ENCODE results near the gene LANCL3. TPM values are rescaled to one million over a fixed set of nuclear protein-coding genes. Genes with fewer than 3 reads are reported as not detected.
A peak's percentile ranks its signal among the peaks of the same experiment; 100 is the strongest.
"Not testable (repeated sequence)": the region's sequence is repeated elsewhere in the genome, so short reads cannot be mapped to it uniquely, and the experiment has no call there.

The LANCL3 gene
- total and polyA plus RNA-seq, 2 experiments from 2014 or later: 0.28 to 0.87 TPM

DNA sequence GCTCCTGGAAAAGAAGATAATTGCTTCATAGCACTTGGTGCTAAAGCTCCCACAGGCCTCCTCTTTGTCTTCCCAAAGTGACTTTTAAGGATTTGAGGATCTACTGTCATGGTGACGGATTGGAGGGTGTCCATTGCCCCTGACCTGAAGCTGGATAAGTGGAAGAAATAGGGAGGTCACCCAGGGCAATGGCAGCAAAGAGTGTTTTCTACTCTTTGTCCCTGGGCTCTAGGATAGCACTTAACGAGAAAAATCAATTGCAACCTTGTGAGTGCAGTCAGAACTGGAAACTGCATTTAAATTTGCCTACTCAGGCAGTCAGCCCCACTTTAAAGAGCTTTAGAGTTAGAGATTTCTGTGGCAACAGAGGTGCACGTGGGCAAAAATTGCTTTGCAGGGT lies 70.4 kb downstream of the LANCL3 start:
- H3K4me3 ChIP-seq: no peak overlapping the region
- H3K36me3 ChIP-seq (replicated peaks; ENCODE audit: insufficient read depth, low read depth): no peaks in the 10 kb centered on the region
- no peaks in the 10 kb centered on the region for H3K79me2 ChIP-seq
- WGBS (ENCODE audit: low lambda C conversion rate, missing lambda C conversion rate): 61% methylated on average over 3 of the region's 3 CpGs
- DNase-seq (ENCODE audit: low spot score): no peak
- H4K20me1 ChIP-seq (ENCODE audit: insufficient read depth, poor library complexity, severe bottlenecking): no peaks in the 10 kb centered on the region
- no peaks in the 10 kb centered on the region for H3K27me3 ChIP-seq
- H3K9me3 ChIP-seq (ENCODE audit: low read depth): no peaks in the 10 kb centered on the region
- H3K4me1 ChIP-seq (ENCODE audit: insufficient read depth): no peaks in the 10 kb centered on the region
- no peak overlapping the region for H3K27ac ChIP-seq
- H3K9me2 ChIP-seq (replicated peaks; ENCODE audit: insufficient read depth): no peaks in the 10 kb centered on the region
- H3K4me2 ChIP-seq: no peak overlapping the region
- no peak overlapping the region for H2AFZ ChIP-seq
- no peak for TF ChIP-seq EZH2phosphoT487 (IDR thresholded peaks at IDR 0.05; ENCODE audit: low read depth, severe bottlenecking, unreplicated experiment)

- DNase-seq (ENCODE audit: low spot score): no peak
- Histone ChIP-seq H3K4me3 (no peak overlapping the region), H3K9me2 (replicated peaks; ENCODE audit: insufficient read depth) (no peaks in the 10 kb centered on the region), H3K36me3 (replicated peaks; ENCODE audit: insufficient read depth, low read depth) (no peaks in the 10 kb centered on the region), H3K79me2 (no peaks in the 10 kb centered on the region), H2AFZ (no peak overlapping the region), H3K27me3 (no peaks in the 10 kb centered on the region), H3K27ac (peak overlapping the region; percentile 46), H4K20me1 (ENCODE audit: insufficient read depth, poor library complexity, severe bottlenecking) (no peaks in the 10 kb centered on the region), H3K4me1 (ENCODE audit: insufficient read depth) (no peaks in the 10 kb centered on the region), H3K9me3 (ENCODE audit: low read depth) (no peaks in the 10 kb centered on the region), H3K4me2 (no peak overlapping the region)
- TF ChIP-seq, protein P1, sequence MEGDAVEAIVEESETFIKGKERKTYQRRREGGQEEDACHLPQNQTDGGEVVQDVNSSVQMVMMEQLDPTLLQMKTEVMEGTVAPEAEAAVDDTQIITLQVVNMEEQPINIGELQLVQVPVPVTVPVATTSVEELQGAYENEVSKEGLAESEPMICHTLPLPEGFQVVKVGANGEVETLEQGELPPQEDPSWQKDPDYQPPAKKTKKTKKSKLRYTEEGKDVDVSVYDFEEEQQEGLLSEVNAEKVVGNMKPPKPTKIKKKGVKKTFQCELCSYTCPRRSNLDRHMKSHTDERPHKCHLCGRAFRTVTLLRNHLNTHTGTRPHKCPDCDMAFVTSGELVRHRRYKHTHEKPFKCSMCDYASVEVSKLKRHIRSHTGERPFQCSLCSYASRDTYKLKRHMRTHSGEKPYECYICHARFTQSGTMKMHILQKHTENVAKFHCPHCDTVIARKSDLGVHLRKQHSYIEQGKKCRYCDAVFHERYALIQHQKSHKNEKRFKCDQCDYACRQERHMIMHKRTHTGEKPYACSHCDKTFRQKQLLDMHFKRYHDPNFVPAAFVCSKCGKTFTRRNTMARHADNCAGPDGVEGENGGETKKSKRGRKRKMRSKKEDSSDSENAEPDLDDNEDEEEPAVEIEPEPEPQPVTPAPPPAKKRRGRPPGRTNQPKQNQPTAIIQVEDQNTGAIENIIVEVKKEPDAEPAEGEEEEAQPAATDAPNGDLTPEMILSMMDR (IDR thresholded peaks at IDR 0.05; ENCODE audit: poor library complexity): no peak
- 39% methylated on average over 6 of the region's 6 CpGs for WGBS (ENCODE audit: low lambda C conversion rate, missing lambda C conversion rate)
Measured at GRCh38 chrX:37644381-37645305, 73.2 kb downstream of the LANCL3 start.

GRCh38 chrX:37646254-37646653 lies 74.8 kb downstream of the LANCL3 start:
- Histone ChIP-seq H3K27me3 (no peaks in the 10 kb centered on the region), H4K20me1 (ENCODE audit: insufficient read depth, poor library complexity, severe bottlenecking) (no peaks in the 10 kb centered on the region), H3K4me2 (no peak overlapping the region), H3K9me3 (ENCODE audit: low read depth) (no peaks in the 10 kb centered on the region), H3K79me2 (no peaks in the 10 kb centered on the region), H2AFZ (no peak overlapping the region), H3K9me2 (replicated peaks; ENCODE audit: insufficient read depth) (no peaks in the 10 kb centered on the region), H3K27ac (no peak overlapping the region), H3K36me3 (replicated peaks; ENCODE audit: insufficient read depth, low read depth) (no peaks in the 10 kb centered on the region), H3K4me3 (no peak overlapping the region), H3K4me1 (ENCODE audit: insufficient read depth) (no peaks in the 10 kb centered on the region)
- DNase-seq (ENCODE audit: low spot score): no peak
- TF ChIP-seq, protein P1 (IDR thresholded peaks at IDR 0.05; ENCODE audit: poor library complexity): peak; percentile 9
- no peak for TF ChIP-seq EZH2phosphoT487 (IDR thresholded peaks at IDR 0.05; ENCODE audit: low read depth, severe bottlenecking, unreplicated experiment)

GRCh38 chrX:37650879-37651278 lies 79.4 kb downstream of the LANCL3 start:
- H3K4me1 ChIP-seq (ENCODE audit: insufficient read depth); H3K27ac ChIP-seq; H2AFZ ChIP-seq; H3K79me2 ChIP-seq; H3K36me3 ChIP-seq (replicated peaks; ENCODE audit: insufficient read depth, low read depth); H4K20me1 ChIP-seq (ENCODE audit: insufficient read depth, poor library complexity, severe bottlenecking); DNase-seq (ENCODE audit: low spot score); H3K4me3 ChIP-seq; H3K9me2 ChIP-seq (replicated peaks; ENCODE audit: insufficient read depth); H3K4me2 ChIP-seq; H3K9me3 ChIP-seq (ENCODE audit: low read depth); H3K27me3 ChIP-seq: not testable (repeated sequence)
- 64% methylated on average over 2 of the region's 2 CpGs for WGBS (ENCODE audit: low lambda C conversion rate, missing lambda C conversion rate)

Data from hepatocyte (in vitro differentiated cells).